Brain microvascular endothelial cell (primary cell): Measurements from ENCODE around the gene LUZP4.

Experiments used
- DNase-seq: peaks from one replicate; pipeline ENCODE4 v3.0.0-alpha.2; 2020
- H3K27ac ChIP-seq: fragments of 250-450 bp; sonication (Bioruptor Pico); 2 replicates; pipeline ENCODE4 v1.5.1; 2020; ENCODE audit warnings: mild to moderate bottlenecking, moderate library complexity
- H3K27me3 ChIP-seq: fragments of 250-450 bp; sonication (Bioruptor Pico); replicated peaks from 2 replicates; pipeline ENCODE4 v1.5.1; 2020; ENCODE audit warnings: mild to moderate bottlenecking
- H3K36me3 ChIP-seq: fragments of 250-450 bp; sonication (Bioruptor Pico); replicated peaks from 2 replicates; pipeline ENCODE4 v1.5.1; 2020; ENCODE audit warnings: mild to moderate bottlenecking
- H3K4me3 ChIP-seq: 2 replicates; pipeline ENCODE4 v1.5.1; 2011; ENCODE audit warnings: low read depth, mild to moderate bottlenecking, control low read depth, low read length, moderate library complexity
- in situ Hi-C: cut with HindIII; loops from 2 replicates; pipeline ENCODE4 v1.10.0; 2017; ENCODE audit warnings: low sequenced_read_pairs, low pct_ligation_motif_present
- TF ChIP-seq, protein P1 (sequence below): IDR thresholded peaks from 2 replicates; pipeline ENCODE4 v1.5.1; 2011; ENCODE audit warnings: low read depth, mild to moderate bottlenecking, moderate library complexity, low read length, control low read depth, inconsistent platforms; ENCODE audit errors: missing control alignments

The LUZP4 gene

DNA sequence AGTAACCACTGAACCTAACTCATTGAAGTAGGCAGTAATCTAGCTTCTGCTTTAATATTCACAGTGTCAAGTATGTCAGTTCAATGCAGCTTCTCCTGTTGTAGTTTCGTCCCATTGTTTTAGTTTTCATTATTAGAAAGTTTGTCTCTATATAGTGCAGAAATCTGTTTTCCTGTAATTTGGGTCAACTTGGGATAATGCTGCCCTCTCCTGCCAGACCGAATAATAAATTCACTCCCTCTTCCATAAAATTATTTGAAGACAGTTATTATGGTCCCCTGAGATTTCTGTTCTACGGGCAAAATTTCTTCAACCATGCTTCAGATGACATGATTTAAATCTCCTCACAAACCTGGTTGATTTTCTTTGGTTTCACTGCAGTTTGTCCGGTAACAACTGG lies 4.6 kb upstream of the LUZP4 start:
- in situ Hi-C loops = no loop called here
- no peak overlapping the region for H3K4me3 ChIP-seq
- no peaks in the 10 kb centered on the region for H3K27me3 ChIP-seq
- TF ChIP-seq, protein P1, sequence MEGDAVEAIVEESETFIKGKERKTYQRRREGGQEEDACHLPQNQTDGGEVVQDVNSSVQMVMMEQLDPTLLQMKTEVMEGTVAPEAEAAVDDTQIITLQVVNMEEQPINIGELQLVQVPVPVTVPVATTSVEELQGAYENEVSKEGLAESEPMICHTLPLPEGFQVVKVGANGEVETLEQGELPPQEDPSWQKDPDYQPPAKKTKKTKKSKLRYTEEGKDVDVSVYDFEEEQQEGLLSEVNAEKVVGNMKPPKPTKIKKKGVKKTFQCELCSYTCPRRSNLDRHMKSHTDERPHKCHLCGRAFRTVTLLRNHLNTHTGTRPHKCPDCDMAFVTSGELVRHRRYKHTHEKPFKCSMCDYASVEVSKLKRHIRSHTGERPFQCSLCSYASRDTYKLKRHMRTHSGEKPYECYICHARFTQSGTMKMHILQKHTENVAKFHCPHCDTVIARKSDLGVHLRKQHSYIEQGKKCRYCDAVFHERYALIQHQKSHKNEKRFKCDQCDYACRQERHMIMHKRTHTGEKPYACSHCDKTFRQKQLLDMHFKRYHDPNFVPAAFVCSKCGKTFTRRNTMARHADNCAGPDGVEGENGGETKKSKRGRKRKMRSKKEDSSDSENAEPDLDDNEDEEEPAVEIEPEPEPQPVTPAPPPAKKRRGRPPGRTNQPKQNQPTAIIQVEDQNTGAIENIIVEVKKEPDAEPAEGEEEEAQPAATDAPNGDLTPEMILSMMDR = peak; percentile 6
- H3K27ac ChIP-seq = no peak overlapping the region
- DNase-seq = no peak
- H3K36me3 ChIP-seq = no peaks in the 10 kb centered on the region

GRCh38 chrX:115297189-115297588 lies 7.7 kb downstream of the LUZP4 start:
- DNase-seq = no peak
- in situ Hi-C loops = no loop called here
- TF ChIP-seq, protein P1 = no peak
- Histone ChIP-seq H3K27ac (no peak overlapping the region), H3K27me3 (no peaks in the 10 kb centered on the region), H3K4me3 (no peak overlapping the region), H3K36me3 (no peaks in the 10 kb centered on the region)

DNA sequence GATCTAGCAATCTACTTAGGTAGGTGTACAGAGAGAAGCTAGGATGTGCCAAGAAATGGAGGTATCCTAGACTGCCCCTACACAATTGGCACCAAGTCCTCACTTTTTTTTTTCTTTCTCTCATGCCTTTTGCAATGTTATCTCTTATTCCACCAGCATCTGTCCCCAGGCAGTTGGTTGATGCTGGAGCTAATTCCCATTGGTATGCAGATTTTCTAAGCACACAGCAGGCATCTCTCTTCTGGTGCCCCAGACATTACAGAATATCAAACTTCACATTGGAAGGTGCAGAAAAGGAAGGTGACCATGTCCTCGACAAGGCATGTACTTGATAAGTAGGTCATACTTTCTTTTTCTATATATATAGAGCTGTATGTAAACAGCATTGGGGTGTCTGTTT lies 21.6 kb downstream of the LUZP4 start:
- H3K4me3 ChIP-seq = no peak overlapping the region

GRCh38 chrX:115311601-115312001 lies 22.1 kb downstream of the LUZP4 start:
- TF ChIP-seq, protein P1 = peak; percentile 23
- Histone ChIP-seq H3K27me3 (no peaks in the 10 kb centered on the region), H3K36me3 (no peaks in the 10 kb centered on the region), H3K27ac (no peak overlapping the region), H3K4me3 (no peak overlapping the region)
- no peak for DNase-seq
- in situ Hi-C loops = no loop called here

More for the DNA sequence above, 21.6 kb downstream of the LUZP4 start:
- Histone ChIP-seq H3K27ac (no peak overlapping the region), H3K36me3 (no peaks in the 10 kb centered on the region), H3K27me3 (no peaks in the 10 kb centered on the region)
- TF ChIP-seq, protein P1 = no peak
- in situ Hi-C loops = no loop called here
- no peak for DNase-seq

DNA sequence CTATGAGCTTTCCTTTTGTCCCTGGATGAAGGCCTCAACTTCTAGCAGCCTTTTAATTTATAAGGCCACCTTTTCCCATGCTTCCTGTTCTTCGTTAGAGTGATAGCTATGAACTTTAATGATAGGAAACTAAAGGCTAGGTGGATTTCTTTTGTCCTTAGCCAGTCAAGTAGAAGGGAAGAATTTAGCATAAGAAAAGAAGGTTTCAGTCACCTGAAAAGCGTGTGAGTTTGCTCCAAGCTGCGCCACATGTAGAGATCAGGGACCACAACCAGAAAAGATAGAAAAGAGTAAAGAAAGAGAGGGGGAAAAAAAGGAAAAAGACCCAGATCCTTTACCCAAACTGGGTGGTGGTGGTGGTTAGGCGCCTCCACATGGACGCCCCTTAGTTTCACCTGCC lies 28.6 kb downstream of the LUZP4 start:
- in situ Hi-C loops = no loop called here
- Histone ChIP-seq H3K4me3 (no peak overlapping the region), H3K27me3 (no peaks in the 10 kb centered on the region), H3K36me3 (no peaks in the 10 kb centered on the region), H3K27ac (no peak overlapping the region)
- TF ChIP-seq, protein P1 = no peak
- DNase-seq = no peak

DNA sequence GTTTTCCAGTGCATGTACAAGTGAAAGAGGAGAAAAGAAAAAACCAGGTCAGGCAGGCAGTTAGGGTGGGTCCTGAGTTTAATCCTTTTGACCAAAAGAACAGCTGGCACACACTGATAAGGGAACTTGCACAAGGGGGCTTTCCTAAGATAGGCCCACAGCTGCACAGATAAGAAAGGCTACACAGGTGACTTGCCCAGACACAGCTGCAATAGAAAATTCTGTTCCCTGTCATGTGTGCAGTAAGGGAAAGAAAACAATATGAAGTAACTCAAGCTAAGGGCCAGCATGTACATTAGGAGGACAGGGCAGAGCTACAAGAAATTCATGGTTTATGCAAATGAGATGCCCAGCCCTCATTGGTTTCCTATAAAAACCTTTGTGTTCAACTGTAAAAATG lies 32.9 kb downstream of the LUZP4 start:
- TF ChIP-seq, protein P1 = no peak
- no peaks in the 10 kb centered on the region for H3K27me3 ChIP-seq
- DNase-seq = no peak
- no peak overlapping the region for H3K4me3 ChIP-seq
- in situ Hi-C loops = no loop called here
- no peaks in the 10 kb centered on the region for H3K36me3 ChIP-seq
- H3K27ac ChIP-seq = no peak overlapping the region
